ENCODE measurements around the gene RHBDD3. TPM values are rescaled to one million over a fixed set of nuclear protein-coding genes. Genes with fewer than 3 reads are reported as not detected.

The RHBDD3 gene
- total RNA-seq, 4 donors from 2014 or later, result 14.4 to 43.5 (median 32.6) TPM

- Histone ChIP-seq H3K36me3 (peaks cover 0 to 11% (median 0%) of the 10 kb centered on the region in 3 donors), H3K4me1 (peaks cover 0 to 60% (median 48%) of the 10 kb centered on the region in 4 donors), H3K4me3 (peak overlapping the region in 2 of 4 donors; percentile 83 to 92), H3K9me3 (no peaks in the 10 kb centered on the region), H3K27ac (peak overlapping the region in 2 of 4 donors; percentile 93 to 94), H3K27me3 (no peaks in the 10 kb centered on the region)
- 41 to 54% methylated on average over 7 of the region's 7 CpGs for WGBS, 2 donors
- DNase-seq (ENCODE audit: low spot score in 2 of 2), result no peak
- TF ChIP-seq, protein P1, sequence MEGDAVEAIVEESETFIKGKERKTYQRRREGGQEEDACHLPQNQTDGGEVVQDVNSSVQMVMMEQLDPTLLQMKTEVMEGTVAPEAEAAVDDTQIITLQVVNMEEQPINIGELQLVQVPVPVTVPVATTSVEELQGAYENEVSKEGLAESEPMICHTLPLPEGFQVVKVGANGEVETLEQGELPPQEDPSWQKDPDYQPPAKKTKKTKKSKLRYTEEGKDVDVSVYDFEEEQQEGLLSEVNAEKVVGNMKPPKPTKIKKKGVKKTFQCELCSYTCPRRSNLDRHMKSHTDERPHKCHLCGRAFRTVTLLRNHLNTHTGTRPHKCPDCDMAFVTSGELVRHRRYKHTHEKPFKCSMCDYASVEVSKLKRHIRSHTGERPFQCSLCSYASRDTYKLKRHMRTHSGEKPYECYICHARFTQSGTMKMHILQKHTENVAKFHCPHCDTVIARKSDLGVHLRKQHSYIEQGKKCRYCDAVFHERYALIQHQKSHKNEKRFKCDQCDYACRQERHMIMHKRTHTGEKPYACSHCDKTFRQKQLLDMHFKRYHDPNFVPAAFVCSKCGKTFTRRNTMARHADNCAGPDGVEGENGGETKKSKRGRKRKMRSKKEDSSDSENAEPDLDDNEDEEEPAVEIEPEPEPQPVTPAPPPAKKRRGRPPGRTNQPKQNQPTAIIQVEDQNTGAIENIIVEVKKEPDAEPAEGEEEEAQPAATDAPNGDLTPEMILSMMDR (IDR thresholded peaks at IDR 0.05), result no peak
- TF ChIP-seq EP300 (IDR thresholded peaks at IDR 0.05) (no peak), POLR2A (IDR thresholded peaks at IDR 0.05) (no peak)
Measured at GRCh38 chr22:29305836-29306174, 38.0 kb upstream of the RHBDD3 start.

- no peak overlapping the region for H3K4me3 ChIP-seq
- 48 to 57% methylated on average over 9 to 13 of the region's 13 CpGs for WGBS, 2 donors
- peaks cover 0 to 40% (median 18%) of the 10 kb centered on the region in 3 donors for H3K36me3 ChIP-seq
- no peaks in the 10 kb centered on the region for H3K27me3 ChIP-seq
- no peak for DNase-seq (ENCODE audit: low spot score in 2 of 2)
- peak overlapping the region; percentile 13 to 67 (median 38) for H3K27ac ChIP-seq
- TF ChIP-seq, protein P1 (IDR thresholded peaks at IDR 0.05), result peak in 1 of 5 experiments; percentile 13
- TF ChIP-seq POLR2A (IDR thresholded peaks at IDR 0.05), result no peak
- no peak for TF ChIP-seq EP300 (IDR thresholded peaks at IDR 0.05)
- peaks cover 0 to 31% (median 21%) of the 10 kb centered on the region in 4 donors for H3K4me1 ChIP-seq
- H3K9me3 ChIP-seq, result no peaks in the 10 kb centered on the region
Measured at GRCh38 chr22:29302681-29303465, 35.1 kb upstream of the RHBDD3 start.

- Histone ChIP-seq H3K4me1 (peaks cover 0 to 26% (median 16%) of the 10 kb centered on the region in 4 donors), H3K27ac (peak overlapping the region in 3 of 4 donors; percentile 13 to 67 (median 45)), H3K27me3 (no peaks in the 10 kb centered on the region), H3K9me3 (no peaks in the 10 kb centered on the region), H3K4me3 (no peak overlapping the region), H3K36me3 (peaks cover 0 to 46% (median 24%) of the 10 kb centered on the region in 3 donors)
- no peak for DNase-seq (ENCODE audit: low spot score in 2 of 2)
- WGBS, 2 donors, result 61 to 64% methylated on average over 2 of the region's 2 CpGs
- TF ChIP-seq EP300 (IDR thresholded peaks at IDR 0.05), result no peak
- no peak for TF ChIP-seq POLR2A (IDR thresholded peaks at IDR 0.05)
- TF ChIP-seq, protein P1 (IDR thresholded peaks at IDR 0.05), result no peak
Measured at GRCh38 chr22:29302402-29302680, 34.6 kb upstream of the RHBDD3 start.

DNA sequence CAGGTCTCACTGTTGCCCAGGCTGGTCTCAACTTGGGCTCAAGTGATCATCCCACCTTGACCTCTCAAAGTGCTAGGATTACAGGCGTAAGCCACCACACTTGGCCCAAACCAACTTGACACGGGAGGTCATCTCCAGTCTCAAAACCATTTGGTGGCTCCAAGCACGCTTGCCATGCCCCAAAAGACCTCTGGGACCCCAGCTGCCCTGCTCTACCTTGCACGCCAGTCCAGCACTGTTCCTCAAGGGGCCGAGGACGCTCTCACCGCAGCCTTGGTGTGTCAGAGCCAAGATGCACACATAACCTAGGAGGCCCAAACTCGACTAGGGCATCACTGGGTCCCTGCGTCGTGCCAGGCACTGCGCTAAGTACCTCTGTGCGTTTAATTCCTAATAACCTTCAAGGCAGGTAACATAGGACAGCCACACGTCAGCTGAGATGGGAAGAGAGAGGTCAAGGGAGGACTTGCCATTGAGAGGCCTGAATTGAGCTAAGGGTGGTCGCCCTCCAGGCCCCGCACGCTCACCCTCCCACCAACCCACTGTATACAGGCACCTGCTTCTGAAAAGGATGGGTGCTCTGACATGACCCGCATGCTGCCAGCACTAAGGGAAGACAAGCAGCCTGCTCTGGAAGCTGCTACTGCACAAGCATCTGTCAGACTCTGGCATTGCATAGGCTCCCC, 34.1 kb upstream of the RHBDD3 start:
- DNase-seq (ENCODE audit: low spot score in 2 of 2), result no peak
- 87 to 90% methylated on average over 17 of the region's 17 CpGs for WGBS, 2 donors
- Histone ChIP-seq H3K27ac (peak overlapping the region in 3 of 4 donors; percentile 13 to 67 (median 45)), H3K4me1 (peaks cover 0 to 23% (median 13%) of the 10 kb centered on the region in 4 donors), H3K36me3 (peaks cover 3 to 50% (median 29%) of the 10 kb centered on the region in 3 donors), H3K27me3 (no peaks in the 10 kb centered on the region), H3K9me3 (no peaks in the 10 kb centered on the region), H3K4me3 (no peak overlapping the region)
- TF ChIP-seq POLR2A (IDR thresholded peaks at IDR 0.05), result no peak
- TF ChIP-seq, protein P1 (IDR thresholded peaks at IDR 0.05), result no peak
